Suprapubic skin (tissue), 4 donors: ENCODE results near the gene DVL3. TPM values are rescaled to one million over a fixed set of nuclear protein-coding genes. Genes with fewer than 3 reads are reported as not detected.
A peak's percentile ranks its signal among the peaks of the same experiment; 100 is the strongest.
"Not testable (repeated sequence)": the region's sequence is repeated elsewhere in the genome, so short reads cannot be mapped to it uniquely, and the experiment has no call there.

Experiments
- DNase-seq, 2 donors: peaks; one replicate each; pipeline ENCODE4 v3.0.0-alpha.2; 2019; ENCODE audit warnings: low spot score in 2 of 2
- H3K27ac ChIP-seq: fragments of 200-600 bp; sonication (generic); one replicate; pipeline ENCODE4 v1.5.1; 2019
- H3K27me3 ChIP-seq: fragments of 200-600 bp; sonication (generic); one replicate; pipeline ENCODE4 v1.5.1; 2019
- H3K36me3 ChIP-seq: fragments of 200-600 bp; sonication (generic); one replicate; pipeline ENCODE4 v1.5.1; 2019
- H3K4me1 ChIP-seq: fragments of 200-600 bp; sonication (generic); one replicate; pipeline ENCODE4 v1.5.1; 2019
- H3K4me3 ChIP-seq: fragments of 200-600 bp; sonication (generic); one replicate; pipeline ENCODE4 v1.5.1; 2019; ENCODE audit warnings: mild to moderate bottlenecking
- H3K9me3 ChIP-seq: fragments of 200-600 bp; sonication (generic); one replicate; pipeline ENCODE4 v1.5.1; 2019
- CTCF ChIP-seq, 2 donors: fragments of 200-600 bp in 1 of 2; fragments of 450-650 bp in 1 of 2; sonication (generic) in 1 of 2; IDR thresholded peaks; one replicate each; pipeline ENCODE4 v1.5.1; 2016 to 2019; ENCODE audit warnings: antibody characterized with exemption in 2 of 2, mild to moderate bottlenecking in 1 of 2, moderate library complexity in 1 of 2
- EP300 ChIP-seq: sonication (generic); formaldehyde crosslinking; IDR thresholded peaks from one replicate; pipeline ENCODE4 v1.6.1; 2017; ENCODE audit warnings: antibody characterized with exemption
- POLR2A ChIP-seq, 2 donors: fragments of 450-650 bp; IDR thresholded peaks; one replicate each; pipeline ENCODE4 v1.6.1; 2017; ENCODE audit warnings: antibody characterized with exemption in 2 of 2, mild to moderate bottlenecking in 2 of 2, moderate library complexity in 2 of 2
- POLR2AphosphoS5 ChIP-seq, 3 donors: sonication (generic); formaldehyde crosslinking; IDR thresholded peaks; one replicate each; pipeline ENCODE4 v1.6.1; 2017; ENCODE audit warnings: antibody characterized with exemption in 3 of 3
- WGBS: methylation state at CpG from one replicate; pipeline ENCODE4 v1.1.5; 2018; 5-methylcytosine and 5-hydroxymethylcytosine counted together
- total RNA-seq, 4 donors: library from RNA; depleted of rRNA; stranded (reverse); fragments of >200 nt; gene quantifications; one replicate each; pipeline ENCODE4 v1.1.0, GENCODE V29; 2016

Gene DVL3
- total RNA-seq: 10 to 100 TPM; 53.6 to 72.7 (median 56.1) TPM

GRCh38 chr3:184154885-184155643 is at the start of gene DVL3:
Gene DVL3 (plus strand): TSS chr3:184155377. CDS start chr3:184155636, 259 bp downstream.
- no peak for TF ChIP-seq POLR2A (IDR thresholded peaks at IDR 0.05)
- TF ChIP-seq POLR2AphosphoS5 (IDR thresholded peaks at IDR 0.05): no peak
- TF ChIP-seq CTCF (IDR thresholded peaks at IDR 0.05): no peak
- TF ChIP-seq EP300: no peak
- H3K4me3 ChIP-seq: peak within 1 kb of the TSS; percentile 91
- peak in 1 of 2 donors; percentile 74 for DNase-seq
- peaks cover 46% of the 10 kb centered on the region for H3K4me1 ChIP-seq
- no peaks in the 10 kb centered on the region for H3K36me3 ChIP-seq
- H3K27ac ChIP-seq: peak within 1 kb of the TSS; percentile 84
- WGBS: 4% methylated on average over 7 of the region's 84 CpGs
- H3K27me3 ChIP-seq: no peaks in the 10 kb centered on the region
- no peaks in the 10 kb centered on the region for H3K9me3 ChIP-seq

GRCh38 chr3:184110316-184110725 is 44.9 kb upstream of the DVL3 start:
- H3K4me3 ChIP-seq: no peak overlapping the region
- no peak overlapping the region for H3K27ac ChIP-seq
- WGBS: 57% methylated on average over 7 of the region's 7 CpGs
- no peaks in the 10 kb centered on the region for H3K36me3 ChIP-seq
- no peaks in the 10 kb centered on the region for H3K4me1 ChIP-seq
- H3K27me3 ChIP-seq: no peaks in the 10 kb centered on the region
- H3K9me3 ChIP-seq: no peaks in the 10 kb centered on the region
- no peak for DNase-seq
- TF ChIP-seq POLR2AphosphoS5 (IDR thresholded peaks at IDR 0.05): no peak
- no peak for TF ChIP-seq CTCF (IDR thresholded peaks at IDR 0.05)
- TF ChIP-seq POLR2A (IDR thresholded peaks at IDR 0.05): no peak
- no peak for TF ChIP-seq EP300

- Histone ChIP-seq H3K4me3 (no peak overlapping the region), H3K36me3 (no peaks in the 10 kb centered on the region), H3K27ac (no peak overlapping the region), H3K9me3 (no peaks in the 10 kb centered on the region), H3K4me1 (no peaks in the 10 kb centered on the region), H3K27me3 (no peaks in the 10 kb centered on the region)
- 89% methylated on average over 4 of the region's 4 CpGs for WGBS
- no peak for DNase-seq
- TF ChIP-seq POLR2AphosphoS5 (IDR thresholded peaks at IDR 0.05) (no peak), POLR2A (IDR thresholded peaks at IDR 0.05) (no peak), EP300 (no peak), CTCF (IDR thresholded peaks at IDR 0.05) (no peak)
Measured at GRCh38 chr3:184116017-184116416, 39.2 kb upstream of the DVL3 start.

GRCh38 chr3:184117636-184118035 is 37.5 kb upstream of the DVL3 start:
- Histone ChIP-seq H3K9me3 (no peaks in the 10 kb centered on the region), H3K27me3 (no peaks in the 10 kb centered on the region), H3K27ac (no peak overlapping the region), H3K4me3 (no peak overlapping the region), H3K4me1 (no peaks in the 10 kb centered on the region), H3K36me3 (no peaks in the 10 kb centered on the region)
- 94% methylated on average over 6 of the region's 6 CpGs for WGBS
- TF ChIP-seq POLR2AphosphoS5 (IDR thresholded peaks at IDR 0.05): no peak
- TF ChIP-seq EP300: no peak
- TF ChIP-seq CTCF (IDR thresholded peaks at IDR 0.05): no peak
- TF ChIP-seq POLR2A (IDR thresholded peaks at IDR 0.05): no peak
- no peak for DNase-seq

- not testable (repeated sequence) for H3K4me3 ChIP-seq, H3K27ac ChIP-seq, H3K36me3 ChIP-seq, DNase-seq, H3K4me1 ChIP-seq, H3K27me3 ChIP-seq, H3K9me3 ChIP-seq
- WGBS: 94% methylated on average over 8 of the region's 8 CpGs
Measured at GRCh38 chr3:184121031-184121430, 34.1 kb upstream of the DVL3 start.
